Stimulated activated CD4-positive, alpha-beta T cell treated with anti-CD3 and anti-CD28 coated beads, TNF-alpha, amount 100 ng/mL, for 1 hour (primary cell): ENCODE data around the gene PNPLA1.
"Not testable (repeated sequence)": the region's sequence is repeated elsewhere in the genome, so short reads cannot be mapped to it uniquely, and the experiment has no call there.

ENCODE experiments used
- DNase-seq, 3 donors: peaks; one replicate each; pipeline ENCODE4 v3.0.0-alpha.2; 2020; ENCODE audit warnings: low read depth in 3 of 3, low spot score in 1 of 3

The PNPLA1 gene

GRCh38 chr6:36334832-36335459 lies 65.1 kb downstream of the PNPLA1 start:
- DNase-seq, result no peak

- no peak for DNase-seq
These were observed 65.8 kb downstream of the PNPLA1 start for GRCh38 chr6:36335465-36336207.

- no peak for DNase-seq
These were observed 66.4 kb downstream of the PNPLA1 start for GRCh38 chr6:36336208-36336710.

- DNase-seq, result no peak
These were observed 67.0 kb downstream of the PNPLA1 start, which contains the start of gene BNIP5 for GRCh38 chr6:36336779-36337241. Gene BNIP5 (minus strand): TSS chr6:36336888. CDS start chr6:36330690, 6,198 bp downstream.

- DNase-seq, result no peak
These were observed 68.0 kb downstream of the PNPLA1 start for GRCh38 chr6:36337814-36338213.

- not testable (repeated sequence) for DNase-seq
These were observed 68.4 kb downstream of the PNPLA1 start for GRCh38 chr6:36338223-36338622.

- no peak for DNase-seq
These were observed 69.3 kb downstream of the PNPLA1 start for GRCh38 chr6:36339146-36339545.

GRCh38 chr6:36340306-36340617 lies 70.4 kb downstream of the PNPLA1 start:
- DNase-seq, result no peak

- peak; percentile 8 to 75 (median 40) for DNase-seq
These were observed 71.0 kb downstream of the PNPLA1 start for GRCh38 chr6:36340618-36341454.

- no peak for DNase-seq
These were observed 73.3 kb downstream of the PNPLA1 start for GRCh38 chr6:36343109-36343680.

- no peak for DNase-seq
These were observed 76.0 kb downstream of the PNPLA1 start for GRCh38 chr6:36345681-36346466.

GRCh38 chr6:36346486-36347273 lies 76.8 kb downstream of the PNPLA1 start:
- no peak for DNase-seq

GRCh38 chr6:36347621-36348020 lies 77.8 kb downstream of the PNPLA1 start:
- DNase-seq, result no peak

GRCh38 chr6:36349240-36349639 lies 79.4 kb downstream of the PNPLA1 start:
- DNase-seq, result no peak

GRCh38 chr6:36350082-36350481 lies 80.2 kb downstream of the PNPLA1 start:
- DNase-seq, result no peak

GRCh38 chr6:36350681-36351571 lies 81.1 kb downstream of the PNPLA1 start:
- no peak for DNase-seq

- DNase-seq, result no peak
These were observed 82.8 kb downstream of the PNPLA1 start for GRCh38 chr6:36352477-36353157.

GRCh38 chr6:36353411-36353915 lies 83.6 kb downstream of the PNPLA1 start:
- DNase-seq, result no peak
